Liver (tissue), 9 donors: ENCODE data around the gene CBR1. TPM values are rescaled to one million over a fixed set of nuclear protein-coding genes. Genes with fewer than 3 reads are reported as not detected.

Experiments
- DNase-seq: peaks from one replicate; pipeline ENCODE4 v3.0.0-alpha.2; 2017; ENCODE audit warnings: low spot score
- H3K27ac ChIP-seq, 2 donors: one replicate each; pipeline ENCODE4 v1.7.0; 2013; ENCODE audit warnings: inconsistent platforms in 2 of 2, low read length in 2 of 2, control low read depth in 1 of 2, low read depth in 1 of 2, mild to moderate bottlenecking in 1 of 2
- H3K27me3 ChIP-seq, 4 donors: one replicate each; pipeline versions ENCODE4 v1.6.1 to v1.7.0; 2013; ENCODE audit warnings: low read length in 3 of 4, inconsistent platforms in 1 of 4, mild to moderate bottlenecking in 1 of 4, moderate library complexity in 1 of 4; ENCODE audit not compliant: control insufficient read depth in 4 of 4, insufficient read depth in 4 of 4
- H3K36me3 ChIP-seq, 4 donors: one replicate each; pipeline versions ENCODE4 v1.6.1 to v1.7.0; 2013; ENCODE audit warnings: low read length in 3 of 4, mild to moderate bottlenecking in 3 of 4, low read depth in 1 of 4, moderate library complexity in 1 of 4; ENCODE audit not compliant: control insufficient read depth in 4 of 4, insufficient read depth in 3 of 4
- H3K4me1 ChIP-seq, 4 donors: one replicate each; pipeline versions ENCODE4 v1.6.1 to v1.7.0; 2013; ENCODE audit warnings: low read length in 3 of 4, mild to moderate bottlenecking in 3 of 4, moderate library complexity in 1 of 4; ENCODE audit not compliant: control insufficient read depth in 4 of 4, insufficient read depth in 4 of 4
- H3K4me3 ChIP-seq, 3 donors: one replicate each; pipeline versions ENCODE4 v1.6.1 to v1.7.0; 2013; ENCODE audit warnings: low read length in 3 of 3, control low read depth in 1 of 3, low read depth in 1 of 3, mild to moderate bottlenecking in 1 of 3
- H3K9ac ChIP-seq, 2 donors: one replicate each; pipeline ENCODE4 v1.7.0; 2013; ENCODE audit warnings: low read length in 2 of 2, mild to moderate bottlenecking in 2 of 2, moderate library complexity in 2 of 2, control low read depth in 1 of 2, low read depth in 1 of 2
- H3K9me3 ChIP-seq, 4 donors: one replicate each; pipeline versions ENCODE4 v1.6.1 to v1.7.0; 2013; ENCODE audit warnings: low read length in 3 of 4; ENCODE audit not compliant: control insufficient read depth in 4 of 4
- ATF3 ChIP-seq: IDR thresholded peaks from 2 replicates; pipeline ENCODE4 v1.6.1; 2016; ENCODE audit warnings: antibody characterized with exemption
- GABPA ChIP-seq, 2 donors: IDR thresholded peaks in 1 of 2; conservative IDR thresholded peaks in 1 of 2; 2 replicates each; pipeline ENCODE4 v1.6.1; 2016; ENCODE audit warnings: antibody characterized with exemption in 2 of 2, mild to moderate bottlenecking in 1 of 2, moderate library complexity in 1 of 2
- HNF4A ChIP-seq, 2 donors: conservative IDR thresholded peaks; 2 replicates each; pipeline ENCODE4 v1.6.1; 2016; ENCODE audit warnings: antibody characterized with exemption in 2 of 2, mild to moderate bottlenecking in 2 of 2
- HNF4G ChIP-seq: IDR thresholded peaks from 2 replicates; pipeline ENCODE4 v1.6.1; 2016; ENCODE audit warnings: antibody characterized with exemption
- JUND ChIP-seq, 2 donors: IDR thresholded peaks; 2 replicates each; pipeline ENCODE4 v1.6.1; 2016; ENCODE audit warnings: antibody characterized with exemption in 2 of 2
- MAX ChIP-seq: IDR thresholded peaks from 2 replicates; pipeline ENCODE4 v1.6.1; 2016; ENCODE audit warnings: antibody characterized with exemption
- NR2F2 ChIP-seq: IDR thresholded peaks from 2 replicates; pipeline ENCODE4 v1.6.1; 2016; ENCODE audit warnings: antibody characterized with exemption
- RAD21 ChIP-seq, 2 donors: IDR thresholded peaks; 2 replicates each; pipeline ENCODE4 v1.6.1; 2016; ENCODE audit warnings: antibody characterized with exemption in 2 of 2, mild to moderate bottlenecking in 2 of 2
- REST ChIP-seq: IDR thresholded peaks from 2 replicates; pipeline ENCODE4 v1.6.1; 2016; ENCODE audit warnings: antibody characterized with exemption, mild to moderate bottlenecking
- RXRA ChIP-seq, 2 donors: IDR thresholded peaks; 2 replicates each; pipeline ENCODE4 v1.6.1; 2017 to 2018; ENCODE audit warnings: antibody characterized with exemption in 2 of 2, mild to moderate bottlenecking in 1 of 2
- SP1 ChIP-seq: IDR thresholded peaks from 2 replicates; pipeline ENCODE4 v1.6.1; 2018; ENCODE audit warnings: antibody characterized with exemption, mild to moderate bottlenecking
- TAF1 ChIP-seq: conservative IDR thresholded peaks from 2 replicates; pipeline ENCODE4 v1.6.1; 2016; ENCODE audit warnings: antibody characterized with exemption, mild to moderate bottlenecking
- ZBTB33 ChIP-seq: IDR thresholded peaks from 2 replicates; pipeline ENCODE4 v1.6.1; 2016; ENCODE audit warnings: antibody characterized with exemption
- WGBS: extraction: QIAGEN DNeasy Blood & Tissue Kit; methylation state at CpG from one replicate; pipeline ENCODE4 v1.1.7; 2013; 5-methylcytosine and 5-hydroxymethylcytosine counted together
- polyA plus RNA-seq, 2 donors: library from polyadenylated mRNA; stranded (reverse) in 1 of 2; unstranded in 1 of 2; fragments of 200-250 nt in 1 of 2; fragments of >200 nt in 1 of 2; fragmentation: Nextera tagmentation in 1 of 2; extraction: Ambion mirVana in 1 of 2; gene quantifications; one replicate each; pipeline versions ENCODE4 v1.2.1 to v1.2.3, GENCODE V29; 2013 to 2015
- total RNA-seq, 2 donors: library from RNA; depleted of rRNA; stranded (reverse); fragments of >200 nt; gene quantifications; one replicate each; pipeline ENCODE4 v1.2.3, GENCODE V29; 2014
- donor health status: healthy.
- donor health status: healthy.
- donor health status: healthy.
- donor health status: healthy.
- donor health status: healthy.

The CBR1 gene
- total and polyA plus RNA-seq, 4 donors, result 94.2 to 218 (median 178) TPM

DNA sequence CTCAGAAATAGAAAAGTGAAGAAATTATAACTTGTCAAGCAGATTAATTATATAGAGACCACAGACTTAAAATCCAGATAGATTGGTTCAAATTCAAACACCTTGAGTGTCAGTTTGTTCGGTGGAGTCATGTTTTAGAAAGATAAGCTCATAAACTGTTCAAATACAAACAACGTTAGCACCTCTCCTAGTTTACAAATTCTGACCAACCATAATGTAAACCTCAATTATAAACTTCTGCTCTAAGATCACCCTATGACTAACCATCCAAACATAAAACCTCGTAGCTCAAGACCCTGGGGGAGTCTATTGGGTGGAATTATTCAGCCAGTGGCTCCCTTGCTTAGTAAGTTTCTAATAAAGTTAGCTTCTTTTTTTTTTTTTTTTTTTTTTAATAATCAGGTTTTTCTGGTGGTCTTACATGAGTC lies 12.4 kb downstream of the CBR1 start:
- 63% methylated on average over 3 of the region's 3 CpGs for WGBS
- H3K27ac ChIP-seq, result no peak overlapping the region

More for the DNA sequence above, 12.4 kb downstream of the CBR1 start:
- TF ChIP-seq NR2F2, result no peak
- TF ChIP-seq HNF4G, result no peak
- TF ChIP-seq REST, result no peak
- TF ChIP-seq ZBTB33, result no peak
- TF ChIP-seq GABPA (IDR thresholded peaks at IDR 0.05 in 1 of 2, conservative IDR thresholded peaks at IDR 0.05 in 1 of 2), result no peak
- no peak for TF ChIP-seq TAF1
- no peak for TF ChIP-seq RXRA (IDR thresholded peaks at IDR 0.05)
- TF ChIP-seq HNF4A (conservative IDR thresholded peaks at IDR 0.05), result no peak
- TF ChIP-seq SP1, result no peak
- no peak for TF ChIP-seq MAX
- TF ChIP-seq ATF3, result no peak
- TF ChIP-seq RAD21 (IDR thresholded peaks at IDR 0.05), result no peak
- TF ChIP-seq JUND (IDR thresholded peaks at IDR 0.05), result no peak
- H3K9ac ChIP-seq, result no peak overlapping the region
- H3K36me3 ChIP-seq, result no peaks in the 10 kb centered on the region
- H3K9me3 ChIP-seq, result no peaks in the 10 kb centered on the region
- no peak for DNase-seq
- peaks cover 2 to 26% (median 14%) of the 10 kb centered on the region in 4 donors for H3K4me1 ChIP-seq
- H3K27me3 ChIP-seq, result no peaks in the 10 kb centered on the region
- H3K4me3 ChIP-seq, result no peak overlapping the region
